ENCODE results near the gene XYLT1. TPM values are rescaled to one million over a fixed set of nuclear protein-coding genes. Genes with fewer than 3 reads are reported as not detected.

Gene XYLT1
- total RNA-seq, 1 donor from 2014 or later, result under 0.01 TPM

- FAIRE-seq (no peak), DNase-seq (ENCODE audit: low read depth) (no peak)
- Histone ChIP-seq H3K36me3 (ENCODE audit: control insufficient read depth, insufficient read depth, low read length) (no peaks in the 10 kb centered on the region), H3K27me3 (ENCODE audit: control insufficient read depth, insufficient read depth, low read length) (no peaks in the 10 kb centered on the region), H3K4me3 (ENCODE audit: low read depth, low read length) (no peak overlapping the region)
- TF ChIP-seq CTCF (IDR thresholded peaks at IDR 0.05; ENCODE audit: insufficient read depth, low read length, severe bottlenecking), result no peak
Measured at GRCh38 chr16:17219991-17220390, 250.8 kb downstream of the XYLT1 start.

DNA sequence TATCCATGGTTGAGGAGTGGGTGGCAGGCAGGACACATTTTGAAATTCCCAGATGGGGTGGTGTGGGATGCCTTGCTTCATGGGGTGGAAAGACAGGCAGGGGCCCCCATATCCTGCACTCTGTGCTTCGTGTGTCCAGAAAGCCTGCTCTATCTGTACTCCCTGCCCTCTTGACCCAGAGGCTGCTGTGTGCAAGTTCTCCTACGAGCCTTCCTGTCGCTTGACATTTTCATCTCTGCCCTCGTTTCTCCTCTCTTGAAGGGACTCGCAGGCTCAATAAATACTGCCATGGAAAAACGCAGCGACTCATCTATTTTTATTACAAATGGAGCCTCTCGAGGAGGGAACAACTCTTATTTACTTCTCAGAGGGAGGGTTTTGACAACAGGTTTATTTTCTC, 254.8 kb downstream of the XYLT1 start:
- DNase-seq (ENCODE audit: low read depth) (no peak), FAIRE-seq (no peak)
- no peak for TF ChIP-seq CTCF (IDR thresholded peaks at IDR 0.05; ENCODE audit: insufficient read depth, low read length, severe bottlenecking)
- Histone ChIP-seq H3K4me3 (ENCODE audit: low read depth, low read length) (no peak overlapping the region), H3K27me3 (ENCODE audit: control insufficient read depth, insufficient read depth, low read length) (no peaks in the 10 kb centered on the region), H3K36me3 (ENCODE audit: control insufficient read depth, insufficient read depth, low read length) (no peaks in the 10 kb centered on the region)

DNA sequence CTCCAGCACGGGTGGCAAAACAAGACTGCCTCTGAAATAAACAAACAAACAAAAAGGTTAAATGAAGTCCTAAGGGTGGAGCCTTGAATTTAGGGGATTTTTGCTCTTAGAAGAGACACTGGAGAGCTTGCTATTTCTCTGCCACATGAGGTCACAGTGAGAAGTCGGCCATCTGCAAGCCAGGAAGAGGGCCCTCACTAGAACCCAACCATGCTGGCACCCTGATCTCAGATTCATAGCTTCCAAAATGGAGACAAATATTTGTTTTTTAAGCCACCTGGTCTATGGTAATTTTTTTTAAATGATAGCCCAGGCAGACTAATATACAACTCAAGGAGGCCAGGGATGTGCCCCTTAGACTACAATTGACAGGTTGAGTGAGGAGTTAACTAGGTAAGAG, 255.5 kb downstream of the XYLT1 start:
- no peaks in the 10 kb centered on the region for H3K27me3 ChIP-seq (ENCODE audit: control insufficient read depth, insufficient read depth, low read length)
- TF ChIP-seq CTCF (IDR thresholded peaks at IDR 0.05; ENCODE audit: insufficient read depth, low read length, severe bottlenecking), result no peak
- no peak overlapping the region for H3K4me3 ChIP-seq (ENCODE audit: low read depth, low read length)
- FAIRE-seq (no peak), DNase-seq (ENCODE audit: low read depth) (no peak)
- no peaks in the 10 kb centered on the region for H3K36me3 ChIP-seq (ENCODE audit: control insufficient read depth, insufficient read depth, low read length)

DNA sequence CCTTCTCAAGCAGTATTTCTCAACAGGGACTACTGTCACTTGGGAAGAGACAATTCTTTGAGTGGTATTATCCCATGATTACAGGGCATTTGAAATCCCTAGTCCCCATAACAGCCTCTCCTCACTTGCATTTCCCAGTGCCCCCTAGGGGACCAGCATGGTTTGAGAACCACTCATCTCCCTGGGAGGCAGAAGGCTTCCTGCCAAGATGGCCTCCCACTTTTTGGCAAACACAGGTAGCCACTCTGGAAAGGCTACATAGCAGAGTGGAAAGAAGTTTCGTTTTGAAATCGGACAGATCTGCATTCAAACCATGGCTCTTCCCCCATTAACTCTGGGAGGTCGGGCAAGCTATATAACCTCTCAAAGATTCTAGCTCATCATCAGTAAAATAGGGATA, 256.8 kb downstream of the XYLT1 start:
- Histone ChIP-seq H3K36me3 (ENCODE audit: control insufficient read depth, insufficient read depth, low read length) (no peaks in the 10 kb centered on the region), H3K27me3 (ENCODE audit: control insufficient read depth, insufficient read depth, low read length) (no peaks in the 10 kb centered on the region), H3K4me3 (ENCODE audit: low read depth, low read length) (no peak overlapping the region)
- no peak for TF ChIP-seq CTCF (IDR thresholded peaks at IDR 0.05; ENCODE audit: insufficient read depth, low read length, severe bottlenecking)
- FAIRE-seq (no peak), DNase-seq (ENCODE audit: low read depth) (no peak)

GRCh38 chr16:17213025-17213424, 257.7 kb downstream of the XYLT1 start:
- FAIRE-seq (no peak), DNase-seq (ENCODE audit: low read depth) (no peak)
- no peaks in the 10 kb centered on the region for H3K27me3 ChIP-seq (ENCODE audit: control insufficient read depth, insufficient read depth, low read length)
- H3K36me3 ChIP-seq (ENCODE audit: control insufficient read depth, insufficient read depth, low read length), result no peaks in the 10 kb centered on the region
- TF ChIP-seq CTCF (IDR thresholded peaks at IDR 0.05; ENCODE audit: insufficient read depth, low read length, severe bottlenecking), result no peak
- H3K4me3 ChIP-seq (ENCODE audit: low read depth, low read length), result no peak overlapping the region

GRCh38 chr16:17212606-17213005, 258.2 kb downstream of the XYLT1 start:
- no peaks in the 10 kb centered on the region for H3K27me3 ChIP-seq (ENCODE audit: control insufficient read depth, insufficient read depth, low read length)
- H3K36me3 ChIP-seq (ENCODE audit: control insufficient read depth, insufficient read depth, low read length), result no peaks in the 10 kb centered on the region
- no peak for TF ChIP-seq CTCF (IDR thresholded peaks at IDR 0.05; ENCODE audit: insufficient read depth, low read length, severe bottlenecking)
- DNase-seq (ENCODE audit: low read depth), result no peak
- FAIRE-seq, result no peak
- H3K4me3 ChIP-seq (ENCODE audit: low read depth, low read length), result no peak overlapping the region

Data from bronchial epithelial cell (primary cell).